HG03095 (cell line): Measurements from ENCODE around the gene HSFX1.

Experiments used
- ATAC-seq: cut with Tn5 transposase; IDR thresholded peaks from one replicate; pipeline ENCODE4 v1.9.1; 2021; ENCODE audit warnings: moderate library complexity; ENCODE audit not compliant: unreplicated experiment

HSFX1 gene

DNA sequence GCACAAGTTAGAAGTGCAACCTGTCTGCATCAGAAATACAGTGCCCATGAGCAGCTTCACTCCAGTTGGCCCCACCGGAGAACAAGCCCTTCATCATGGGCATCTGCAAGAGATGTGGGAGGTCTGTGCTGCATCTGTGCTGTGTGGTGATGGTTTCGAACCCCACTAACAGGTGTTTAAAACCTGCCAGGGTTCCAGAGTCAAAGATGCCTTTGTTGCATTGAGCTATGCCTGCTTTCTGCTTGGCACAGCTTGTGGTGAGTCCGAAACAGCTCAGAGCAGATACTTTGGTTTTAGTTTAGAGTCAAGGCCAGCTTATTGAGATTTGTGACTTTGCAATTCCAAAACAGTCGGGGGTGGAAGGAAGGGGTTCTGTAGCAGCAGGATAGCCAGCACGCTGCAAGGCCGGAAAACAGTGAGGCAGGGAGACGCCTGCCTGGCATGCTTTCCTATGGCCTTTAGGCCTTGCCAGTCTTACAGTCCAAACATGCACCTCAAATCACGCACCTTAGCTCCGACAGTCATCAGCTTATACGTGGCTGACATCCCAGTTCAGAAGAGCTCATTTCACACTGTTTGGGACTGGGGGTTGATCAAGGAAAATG is 29.7 kb downstream of the HSFX1 start:
- no peak for ATAC-seq

DNA sequence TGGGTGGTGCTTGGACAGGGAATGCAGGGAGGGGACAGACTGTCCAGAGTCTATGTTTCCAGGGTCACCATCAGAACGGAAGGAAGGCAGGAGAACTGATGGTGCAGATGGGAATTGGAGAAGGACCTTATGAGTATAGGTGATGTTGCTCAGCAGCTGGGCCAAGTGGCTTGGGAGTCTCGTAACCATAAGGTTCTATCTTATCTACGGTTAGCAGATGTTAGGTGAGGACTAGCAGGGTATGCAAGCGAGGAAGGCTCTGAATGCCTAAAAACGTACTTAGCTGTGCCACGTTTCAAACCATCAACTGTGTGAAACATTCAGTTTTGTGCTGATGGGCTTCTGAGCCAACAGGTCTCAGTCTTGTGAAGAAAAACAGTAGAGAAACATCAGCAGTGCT is 30.2 kb downstream of the HSFX1 start:
- no peak for ATAC-seq

- no peak for ATAC-seq
Measured at GRCh38 chrX:149807747-149808458, 34.0 kb downstream of the HSFX1 start.

DNA sequence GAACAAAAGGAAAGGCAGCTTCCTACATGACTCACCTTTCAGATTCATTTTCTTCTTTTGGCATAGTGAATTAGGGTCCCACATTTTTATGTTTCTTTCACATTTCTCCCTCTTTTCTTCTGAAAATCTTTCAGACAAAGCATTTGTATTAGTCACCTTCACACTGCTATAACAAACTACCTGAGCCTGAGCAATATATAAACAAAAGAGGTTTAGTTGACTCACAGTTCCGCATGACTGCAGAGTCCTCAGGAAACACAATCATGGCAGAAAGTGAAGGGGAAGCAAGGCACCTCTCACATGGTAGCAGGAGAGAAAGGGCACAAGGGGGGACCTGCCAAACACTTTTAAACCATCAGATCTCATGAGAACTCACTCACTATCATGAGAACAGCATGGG is 44.8 kb downstream of the HSFX1 start:
- ATAC-seq: no peak

- no peak for ATAC-seq
Measured at GRCh38 chrX:149819371-149819770, 45.5 kb downstream of the HSFX1 start.

DNA sequence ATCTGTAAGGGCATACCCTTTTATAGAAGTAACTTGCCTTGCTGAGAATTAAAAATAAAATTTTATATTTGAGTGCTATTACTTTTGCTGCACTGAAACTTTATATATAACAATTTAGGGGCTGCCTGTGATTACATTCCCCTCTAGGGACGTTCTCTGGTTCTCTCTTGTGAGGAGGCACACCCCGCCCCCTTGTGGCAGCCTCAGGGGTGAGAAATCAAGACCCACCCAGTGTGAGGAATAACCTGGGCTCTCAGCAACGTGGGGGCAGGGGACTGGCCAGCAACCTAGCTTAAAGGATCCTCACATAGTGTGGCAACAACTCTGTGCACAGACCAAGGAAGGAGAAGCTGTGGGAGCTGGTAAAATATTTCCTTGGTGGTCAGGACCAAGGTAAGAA is 51.6 kb downstream of the HSFX1 start:
- no peak for ATAC-seq
